Measurements from ENCODE around the gene TTLL8. TPM values are rescaled to one million over a fixed set of nuclear protein-coding genes. Genes with fewer than 3 reads are reported as not detected.

The TTLL8 gene
- total RNA-seq, 1 donor from 2014 or later = not detected

DNA sequence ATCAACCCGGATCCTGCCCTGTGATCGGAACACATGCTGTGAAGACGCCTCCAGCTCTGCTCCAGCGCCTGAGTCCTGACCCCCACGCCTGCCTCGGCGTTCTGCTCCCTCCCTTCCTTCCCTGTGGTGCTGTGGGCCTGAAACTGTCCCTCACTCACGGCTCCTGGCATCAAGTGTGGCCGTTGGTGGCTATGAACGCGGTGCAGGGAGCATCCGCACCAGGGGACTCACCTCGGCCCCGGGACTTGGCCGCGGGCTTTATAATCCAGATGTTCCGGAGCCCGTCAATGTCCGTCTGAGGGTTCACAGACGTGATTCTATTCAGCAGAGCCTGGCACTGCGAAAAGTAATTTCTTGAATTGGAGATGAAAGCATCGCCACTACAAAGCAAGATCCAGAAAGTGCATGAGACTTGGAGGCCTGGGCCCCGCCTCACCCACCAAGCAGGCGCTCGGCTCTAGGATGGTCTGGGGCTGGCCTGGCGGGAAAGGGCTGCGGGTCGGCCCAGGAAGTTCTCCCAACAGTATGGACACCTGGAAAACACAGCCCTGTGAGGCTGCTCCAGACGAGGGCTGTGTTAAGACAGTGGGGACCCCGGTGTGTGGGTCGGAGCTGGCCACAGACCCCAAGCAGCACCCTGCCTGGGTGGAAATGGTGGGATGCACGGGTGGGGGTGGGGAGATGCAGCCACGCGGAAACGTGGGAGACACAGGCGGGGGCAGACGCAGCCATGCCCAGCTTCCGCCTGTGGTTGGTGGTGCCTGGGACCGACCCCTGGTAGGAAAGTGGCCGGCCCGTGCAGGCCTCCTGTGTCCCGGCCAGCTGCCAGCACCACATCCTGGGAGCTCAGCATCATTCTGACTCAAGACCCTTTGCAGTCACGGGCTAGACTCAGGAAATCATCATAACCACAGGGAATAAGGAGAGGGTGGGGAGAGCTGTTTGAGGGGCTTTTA, 23.7 kb downstream of the TTLL8 start:
- Mint-ChIP-seq H3K27ac (ENCODE audit: unreplicated experiment) (no peak overlapping the region), H3K4me3 (no peak overlapping the region), H3K9me3 (peaks cover 3% of the 10 kb centered on the region), H3K4me1 (no peaks in the 10 kb centered on the region), H3K36me3 (ENCODE audit: low read depth) (no peaks in the 10 kb centered on the region), H3K27me3 (ENCODE audit: low read depth) (peaks cover 5% of the 10 kb centered on the region)
- DNase-seq (ENCODE audit: low read depth, low spot score) = no peak
- TF ChIP-seq, protein P1, sequence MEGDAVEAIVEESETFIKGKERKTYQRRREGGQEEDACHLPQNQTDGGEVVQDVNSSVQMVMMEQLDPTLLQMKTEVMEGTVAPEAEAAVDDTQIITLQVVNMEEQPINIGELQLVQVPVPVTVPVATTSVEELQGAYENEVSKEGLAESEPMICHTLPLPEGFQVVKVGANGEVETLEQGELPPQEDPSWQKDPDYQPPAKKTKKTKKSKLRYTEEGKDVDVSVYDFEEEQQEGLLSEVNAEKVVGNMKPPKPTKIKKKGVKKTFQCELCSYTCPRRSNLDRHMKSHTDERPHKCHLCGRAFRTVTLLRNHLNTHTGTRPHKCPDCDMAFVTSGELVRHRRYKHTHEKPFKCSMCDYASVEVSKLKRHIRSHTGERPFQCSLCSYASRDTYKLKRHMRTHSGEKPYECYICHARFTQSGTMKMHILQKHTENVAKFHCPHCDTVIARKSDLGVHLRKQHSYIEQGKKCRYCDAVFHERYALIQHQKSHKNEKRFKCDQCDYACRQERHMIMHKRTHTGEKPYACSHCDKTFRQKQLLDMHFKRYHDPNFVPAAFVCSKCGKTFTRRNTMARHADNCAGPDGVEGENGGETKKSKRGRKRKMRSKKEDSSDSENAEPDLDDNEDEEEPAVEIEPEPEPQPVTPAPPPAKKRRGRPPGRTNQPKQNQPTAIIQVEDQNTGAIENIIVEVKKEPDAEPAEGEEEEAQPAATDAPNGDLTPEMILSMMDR (conservative IDR thresholded peaks at IDR 0.05) = no peak

DNA sequence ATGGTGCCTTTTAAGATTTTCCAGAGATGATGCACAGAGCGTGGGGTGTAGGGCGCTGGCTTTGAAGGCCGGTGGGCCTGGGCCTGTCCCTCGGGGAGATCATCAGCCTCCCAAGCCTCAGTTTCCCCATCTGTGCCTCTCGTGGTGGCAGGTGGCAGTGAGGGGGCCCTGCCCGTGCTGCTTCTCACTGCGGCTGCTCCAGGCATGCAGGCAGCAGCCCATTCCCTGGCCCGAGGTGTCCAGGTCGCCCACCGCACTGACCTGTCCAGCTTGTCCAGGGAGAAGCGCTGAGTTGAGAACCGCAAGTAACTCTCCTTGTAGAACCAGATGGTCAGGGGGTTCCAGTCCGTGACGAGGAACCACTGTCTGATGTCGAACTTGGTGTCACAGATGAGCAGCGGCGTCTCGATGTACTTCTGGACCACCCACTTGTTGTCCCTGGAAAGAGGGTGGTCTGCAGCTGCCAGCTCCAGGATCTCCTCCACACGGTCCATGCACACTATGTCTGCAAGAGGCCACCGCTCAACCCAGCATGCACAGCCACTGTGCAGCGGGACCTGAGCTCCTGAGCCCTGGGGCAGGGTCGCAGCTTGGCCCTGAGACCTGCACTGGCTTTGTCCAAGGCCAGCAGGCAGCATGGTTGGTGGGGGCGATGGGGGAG, 25.0 kb downstream of the TTLL8 start:
- Mint-ChIP-seq H3K36me3 (ENCODE audit: low read depth) (no peaks in the 10 kb centered on the region), H3K4me1 (no peaks in the 10 kb centered on the region), H3K27me3 (ENCODE audit: low read depth) (peaks cover 6% of the 10 kb centered on the region), H3K9me3 (no peaks in the 10 kb centered on the region), H3K4me3 (no peak overlapping the region), H3K27ac (ENCODE audit: unreplicated experiment) (no peak overlapping the region)
- TF ChIP-seq, protein P1 (conservative IDR thresholded peaks at IDR 0.05) = no peak
- DNase-seq (ENCODE audit: low read depth, low spot score) = no peak

DNA sequence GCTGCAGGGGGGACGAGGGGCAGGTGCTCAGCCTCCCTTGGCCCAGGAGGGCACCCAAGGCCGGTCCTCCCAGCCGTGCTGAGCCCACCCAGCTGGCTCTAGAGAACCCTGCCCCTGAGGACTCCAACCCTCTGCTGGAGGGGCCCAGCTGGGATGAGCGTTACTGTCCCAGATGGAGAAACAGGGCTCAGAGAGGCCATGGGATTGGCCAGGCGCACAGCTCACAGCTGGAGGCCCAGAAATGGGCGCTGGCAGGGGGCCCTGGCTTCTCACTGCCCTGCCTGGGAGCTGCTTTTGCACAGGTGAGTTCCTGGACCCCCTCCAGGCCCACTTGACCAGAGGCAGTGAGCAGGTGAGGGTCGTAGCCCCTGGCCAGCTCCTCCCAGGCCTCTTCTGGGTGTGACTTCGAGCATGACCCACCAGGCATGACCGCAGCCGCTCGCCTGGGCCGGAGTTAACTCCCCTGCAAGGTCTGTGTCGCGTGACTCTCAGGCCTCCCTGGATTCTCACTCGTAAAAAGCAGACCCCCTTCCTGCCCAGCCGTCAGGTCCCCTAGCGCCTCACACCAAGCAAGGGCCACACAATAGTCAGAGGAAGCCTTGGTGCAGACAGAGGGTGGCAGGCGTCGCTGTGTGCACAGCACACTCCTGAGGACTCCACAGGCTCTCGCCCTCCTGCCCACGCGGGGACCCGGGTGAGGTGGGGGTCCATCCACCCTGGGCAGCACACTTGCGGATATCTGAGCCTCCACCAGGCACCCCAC, 25.8 kb downstream of the TTLL8 start:
- TF ChIP-seq, protein P1 (conservative IDR thresholded peaks at IDR 0.05) = no peak
- no peaks in the 10 kb centered on the region for H3K36me3 Mint-ChIP-seq (ENCODE audit: low read depth)
- no peak overlapping the region for H3K27ac Mint-ChIP-seq (ENCODE audit: unreplicated experiment)
- H3K4me3 Mint-ChIP-seq = no peak overlapping the region
- no peaks in the 10 kb centered on the region for H3K9me3 Mint-ChIP-seq
- peaks cover 6% of the 10 kb centered on the region for H3K27me3 Mint-ChIP-seq (ENCODE audit: low read depth)
- no peak for DNase-seq (ENCODE audit: low read depth, low spot score)
- no peaks in the 10 kb centered on the region for H3K4me1 Mint-ChIP-seq

DNA sequence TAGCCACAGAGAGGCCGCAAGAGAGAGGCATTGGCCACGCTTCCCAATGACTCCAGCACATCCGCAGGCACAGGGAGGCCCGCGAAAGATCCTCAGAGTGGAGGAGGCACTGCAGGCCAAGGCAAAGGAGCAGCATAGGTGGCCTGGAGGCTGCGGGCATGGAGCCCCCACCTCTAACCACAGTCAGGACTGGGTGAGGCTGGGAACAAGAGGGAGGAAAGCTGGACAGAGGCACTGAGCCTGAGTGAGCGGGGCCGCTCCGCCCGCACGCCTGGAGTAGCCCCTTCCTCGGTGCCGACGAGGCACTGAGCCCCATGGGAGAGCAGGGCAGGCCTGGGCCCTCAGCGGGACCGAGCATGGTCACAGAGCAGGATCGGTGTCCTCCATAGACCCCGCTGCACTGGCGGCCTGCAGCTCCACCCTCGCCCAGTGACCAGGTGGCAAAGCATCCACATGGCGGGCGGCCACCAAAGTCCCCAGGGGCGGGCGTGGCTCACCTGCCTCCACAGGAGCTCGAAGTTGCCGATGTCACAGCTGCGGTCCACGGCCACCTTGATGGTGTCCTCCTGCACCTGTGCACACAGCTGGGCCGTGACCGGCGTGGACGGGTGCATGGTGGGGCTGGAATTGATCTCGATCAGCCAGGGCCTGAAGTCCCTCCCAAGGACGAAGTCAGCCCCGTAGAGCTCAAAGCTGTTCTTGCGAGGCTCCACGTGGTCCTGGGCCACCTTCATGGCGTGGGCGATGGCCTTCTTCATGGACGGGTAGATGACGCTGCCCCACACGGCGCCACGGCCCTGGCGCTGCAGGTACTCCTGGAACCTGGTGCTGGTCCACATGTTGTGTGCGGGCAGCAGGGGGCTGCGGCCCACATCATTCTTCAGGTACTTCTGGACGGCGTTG, 26.7 kb downstream of the TTLL8 start:
- TF ChIP-seq, protein P1 (conservative IDR thresholded peaks at IDR 0.05) = no peak
- no peak overlapping the region for H3K27ac Mint-ChIP-seq (ENCODE audit: unreplicated experiment)
- H3K27me3 Mint-ChIP-seq (ENCODE audit: low read depth) = peaks cover 8% of the 10 kb centered on the region
- H3K9me3 Mint-ChIP-seq = no peaks in the 10 kb centered on the region
- H3K36me3 Mint-ChIP-seq (ENCODE audit: low read depth) = no peaks in the 10 kb centered on the region
- no peaks in the 10 kb centered on the region for H3K4me1 Mint-ChIP-seq
- H3K4me3 Mint-ChIP-seq = no peak overlapping the region
- no peak for DNase-seq (ENCODE audit: low read depth, low spot score)

Measured in neural crest cell (in vitro differentiated cells).